Thyroid gland (tissue), 4 donors: ENCODE data around the gene C2orf15.

Experiments
- POLR2A ChIP-seq, 2 donors: fragments of 450-650 bp; IDR thresholded peaks; one replicate each; pipeline ENCODE4 v1.6.1; 2017; ENCODE audit warnings: antibody characterized with exemption in 2 of 2, mild to moderate bottlenecking in 2 of 2, moderate library complexity in 1 of 2
- TF ChIP-seq, protein P1 (sequence below), 6 experiments: fragments of 200-600 bp in 3 of 6; fragments of 450-650 bp in 3 of 6; sonication (generic) in 3 of 6; IDR thresholded peaks; one replicate each; pipeline ENCODE4 v1.5.1; 2016 to 2019; ENCODE audit warnings: antibody characterized with exemption in 6 of 6, mild to moderate bottlenecking in 2 of 6, inconsistent platforms in 1 of 6, moderate library complexity in 1 of 6

- TF ChIP-seq, protein P1, sequence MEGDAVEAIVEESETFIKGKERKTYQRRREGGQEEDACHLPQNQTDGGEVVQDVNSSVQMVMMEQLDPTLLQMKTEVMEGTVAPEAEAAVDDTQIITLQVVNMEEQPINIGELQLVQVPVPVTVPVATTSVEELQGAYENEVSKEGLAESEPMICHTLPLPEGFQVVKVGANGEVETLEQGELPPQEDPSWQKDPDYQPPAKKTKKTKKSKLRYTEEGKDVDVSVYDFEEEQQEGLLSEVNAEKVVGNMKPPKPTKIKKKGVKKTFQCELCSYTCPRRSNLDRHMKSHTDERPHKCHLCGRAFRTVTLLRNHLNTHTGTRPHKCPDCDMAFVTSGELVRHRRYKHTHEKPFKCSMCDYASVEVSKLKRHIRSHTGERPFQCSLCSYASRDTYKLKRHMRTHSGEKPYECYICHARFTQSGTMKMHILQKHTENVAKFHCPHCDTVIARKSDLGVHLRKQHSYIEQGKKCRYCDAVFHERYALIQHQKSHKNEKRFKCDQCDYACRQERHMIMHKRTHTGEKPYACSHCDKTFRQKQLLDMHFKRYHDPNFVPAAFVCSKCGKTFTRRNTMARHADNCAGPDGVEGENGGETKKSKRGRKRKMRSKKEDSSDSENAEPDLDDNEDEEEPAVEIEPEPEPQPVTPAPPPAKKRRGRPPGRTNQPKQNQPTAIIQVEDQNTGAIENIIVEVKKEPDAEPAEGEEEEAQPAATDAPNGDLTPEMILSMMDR (IDR thresholded peaks at IDR 0.05): no peak
- TF ChIP-seq POLR2A (IDR thresholded peaks at IDR 0.05): no peak
These were observed 39.8 kb upstream of the C2orf15 start for GRCh38 chr2:99101697-99102096.
